Fibroblast of lung (primary cell): ENCODE data around the gene GDI1.

Source experiments
- EZH2 ChIP-seq: IDR thresholded peaks from 2 replicates; pipeline ENCODE4 v1.5.1; 2012; ENCODE audit warnings: low read length, control low read depth, mild to moderate bottlenecking; ENCODE audit errors: missing control alignments
- TF ChIP-seq, protein P1 (sequence below), 2 donors: IDR thresholded peaks in 1 of 2; conservative IDR thresholded peaks in 1 of 2; 1 replicate in 1 of 2; 2 replicates in 1 of 2; pipeline ENCODE4 v1.5.1; 2011 to 2012; ENCODE audit warnings: low read length in 2 of 2, control low read depth in 1 of 2, inconsistent platforms in 1 of 2, low read depth in 1 of 2, mild to moderate bottlenecking in 1 of 2

GRCh38 chrX:154397888-154398667 is 38.9 kb upstream of the GDI1 start, which contains the start of gene RPL10:
- TF ChIP-seq, protein P1, sequence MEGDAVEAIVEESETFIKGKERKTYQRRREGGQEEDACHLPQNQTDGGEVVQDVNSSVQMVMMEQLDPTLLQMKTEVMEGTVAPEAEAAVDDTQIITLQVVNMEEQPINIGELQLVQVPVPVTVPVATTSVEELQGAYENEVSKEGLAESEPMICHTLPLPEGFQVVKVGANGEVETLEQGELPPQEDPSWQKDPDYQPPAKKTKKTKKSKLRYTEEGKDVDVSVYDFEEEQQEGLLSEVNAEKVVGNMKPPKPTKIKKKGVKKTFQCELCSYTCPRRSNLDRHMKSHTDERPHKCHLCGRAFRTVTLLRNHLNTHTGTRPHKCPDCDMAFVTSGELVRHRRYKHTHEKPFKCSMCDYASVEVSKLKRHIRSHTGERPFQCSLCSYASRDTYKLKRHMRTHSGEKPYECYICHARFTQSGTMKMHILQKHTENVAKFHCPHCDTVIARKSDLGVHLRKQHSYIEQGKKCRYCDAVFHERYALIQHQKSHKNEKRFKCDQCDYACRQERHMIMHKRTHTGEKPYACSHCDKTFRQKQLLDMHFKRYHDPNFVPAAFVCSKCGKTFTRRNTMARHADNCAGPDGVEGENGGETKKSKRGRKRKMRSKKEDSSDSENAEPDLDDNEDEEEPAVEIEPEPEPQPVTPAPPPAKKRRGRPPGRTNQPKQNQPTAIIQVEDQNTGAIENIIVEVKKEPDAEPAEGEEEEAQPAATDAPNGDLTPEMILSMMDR (conservative IDR thresholded peaks at IDR 0.05 in 1 of 2, IDR thresholded peaks at IDR 0.05 in 1 of 2; ENCODE audit: low read depth in 1 of 2, low read length in 2 of 2), result no peak
- no peak for TF ChIP-seq EZH2
